ENCODE measurements around the gene NUP205. TPM values are rescaled to one million over a fixed set of nuclear protein-coding genes. Genes with fewer than 3 reads are reported as not detected.

The NUP205 gene
- total and polyA plus RNA-seq, 2 of the 13 experiments (the other 11 are each of a cell fraction or from before 2014, with no cell fraction given), result 46.2 to 87.2 TPM

- Histone ChIP-seq H3K4me3 (replicated peaks in 1 of 3; ENCODE audit: insufficient read depth in 1 of 3, low read depth in 2 of 3, low read length in 3 of 3) (no peak overlapping the region), H2AFZ (ENCODE audit: low read length) (no peak overlapping the region), H3K27me3 (ENCODE audit: control insufficient read depth in 1 of 2, insufficient read depth in 2 of 2, low read length in 2 of 2) (no peaks in the 10 kb centered on the region), H3K36me3 (replicated peaks in 1 of 2; ENCODE audit: control insufficient read depth in 1 of 2, insufficient read depth in 2 of 2, low read length in 2 of 2) (no peaks in the 10 kb centered on the region), H3K27ac (ENCODE audit: extremely low read length, insufficient read depth, low read length) (peak overlapping the region; percentile 9), H4K20me1 (ENCODE audit: insufficient read depth, low read length) (no peaks in the 10 kb centered on the region), H3K79me2 (ENCODE audit: insufficient read depth, low read length) (no peaks in the 10 kb centered on the region), H3K9ac (ENCODE audit: insufficient read depth, low read depth, low read length) (no peak overlapping the region), H3K4me2 (ENCODE audit: low read depth, low read length) (peak overlapping the region; percentile 47), H3K9me3 (ENCODE audit: low read length) (no peaks in the 10 kb centered on the region), H3K4me1 (ENCODE audit: insufficient read depth, low read length) (peaks cover 47% of the 10 kb centered on the region)
- intact Hi-C loops (cut with micrococcal nuclease; ENCODE audit: unreplicated experiment) (no loop called here), in situ Hi-C loops (cut with HindIII; ENCODE audit: extremely low pct_ligation_motif_present, low pct_unique_long_range_greater_than_20kb) (loop anchor here (25.0 kb wide), 1 partner anchor 265 kb away; no protein-coding TSS in a partner anchor)
- ChIA-PET POLR2A (no interaction called here), CTCF (ENCODE audit: low intra/inter-chr PET ratio, low total read pairs) (no interaction called here)
- DNase-seq (ENCODE audit: low spot score) (peak; percentile 27), FAIRE-seq (peak; percentile 44), ATAC-seq (peak; percentile 90)
- no TSS peak for BruUV-seq (replicated peaks)
- 0% methylated on average over 2 of the region's 3 CpGs for WGBS (ENCODE audit: low lambda C conversion rate)
- TF ChIP-seq SMAD3 (CRISPR knock-in tag; IDR thresholded peaks at IDR 0.05) (no peak), FOXC1 (CRISPR knock-in tag; IDR thresholded peaks at IDR 0.05; ENCODE audit: borderline replicate concordance) (no peak), ZNF556 (CRISPR knock-in tag; IDR thresholded peaks at IDR 0.05; ENCODE audit: borderline replicate concordance) (no peak), ZNF639 (CRISPR knock-in tag; conservative IDR thresholded peaks at IDR 0.05) (no peak), AGO1 (IDR thresholded peaks at IDR 0.05; ENCODE audit: low read depth, low read length, poor library complexity, severe bottlenecking) (no peak), ZBTB37 (CRISPR knock-in tag; IDR thresholded peaks at IDR 0.05) (no peak), POGZ (CRISPR knock-in tag; IDR thresholded peaks at IDR 0.05) (peak; percentile 50; the same call in 1 of the 2 replicates), FUBP1 (CRISPR knock-in tag; IDR thresholded peaks at IDR 0.05; ENCODE audit: borderline replicate concordance) (no peak), HNF4G (IDR thresholded peaks at IDR 0.05; ENCODE audit: borderline replicate concordance, low read depth, low read length) (peak; percentile 42; the same call in 1 of the 2 replicates), HNF4G (CRISPR knock-in tag; IDR thresholded peaks at IDR 0.05; ENCODE audit: borderline replicate concordance, low read depth) (no peak), ZNF710 (CRISPR knock-in tag; IDR thresholded peaks at IDR 0.05; ENCODE audit: borderline replicate concordance) (0 out of 2 replicates have a peak, but pooled peaks have one; percentile 35), TFAP4 (IDR thresholded peaks at IDR 0.05; ENCODE audit: borderline replicate concordance, low read depth) (peak; percentile 71), HNF1B (CRISPR knock-in tag; IDR thresholded peaks at IDR 0.05) (no peak), ZNF644 (CRISPR knock-in tag; IDR thresholded peaks at IDR 0.05; ENCODE audit: low read depth) (0 out of 2 replicates have a peak, but pooled peaks have one; percentile 55), ZNF557 (CRISPR knock-in tag; IDR thresholded peaks at IDR 0.05) (no peak)
These were observed 5.6 kb upstream of the NUP205 start for GRCh38 chr7:135552148-135552547.

All from HepG2 (cell line).